ENCODE data around the gene PDE2A. TPM values are rescaled to one million over a fixed set of nuclear protein-coding genes. Genes with fewer than 3 reads are reported as not detected.
"Not testable (repeated sequence)": the region's sequence is repeated elsewhere in the genome, so short reads cannot be mapped to it uniquely, and the experiment has no call there.

Gene PDE2A
- total RNA-seq, 1 donor from 2014 or later = 65.9 TPM

DNA sequence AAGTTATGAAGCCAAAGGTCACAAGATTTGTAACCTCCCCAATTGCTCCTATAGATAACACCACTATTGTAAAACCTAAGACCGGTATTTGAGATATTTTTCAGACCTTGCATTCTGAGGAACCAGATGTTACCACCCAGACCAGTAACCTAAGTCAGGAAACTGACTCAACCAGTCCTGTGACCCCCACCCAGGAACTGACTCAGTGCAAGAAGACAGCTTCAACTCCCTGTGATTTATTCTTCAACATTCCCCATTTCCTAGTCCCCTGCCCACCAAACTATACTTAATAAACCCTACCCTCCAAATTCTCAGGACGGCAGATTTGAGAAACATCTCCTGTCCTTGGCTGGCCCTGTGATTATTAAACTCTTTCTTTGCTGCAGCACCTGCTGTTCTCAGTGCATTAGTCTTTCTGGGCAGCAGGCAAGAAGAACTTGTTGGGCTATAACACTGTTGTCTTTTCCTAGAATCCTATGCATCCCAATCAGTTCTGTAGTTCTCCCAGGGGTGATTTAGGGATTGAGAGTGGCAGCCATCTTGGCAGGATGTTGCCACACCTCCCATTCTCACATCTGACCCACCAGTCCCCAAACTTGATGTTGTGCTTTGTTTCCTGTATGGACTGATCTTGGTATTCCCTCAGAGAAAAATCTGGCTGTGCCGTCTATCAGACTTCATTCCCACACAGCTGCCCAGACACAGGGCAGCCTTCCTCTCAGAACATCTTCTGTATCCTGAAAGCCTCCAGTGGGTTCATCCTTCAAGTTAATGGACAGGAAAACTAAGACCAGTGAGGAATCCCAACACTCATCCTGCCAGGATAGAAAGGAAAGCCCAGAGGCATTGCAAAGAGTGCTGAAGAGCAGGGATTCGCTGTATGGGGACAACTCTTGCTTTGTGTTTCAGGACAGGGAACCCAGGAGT is 104.0 kb downstream of the PDE2A start:
- H3K27me3 Mint-ChIP-seq (ENCODE audit: unreplicated experiment) = peaks cover 5% of the 10 kb centered on the region
- peak overlapping the region; percentile 49 for H3K27ac Mint-ChIP-seq (ENCODE audit: unreplicated experiment)
- H3K4me1 Mint-ChIP-seq (ENCODE audit: unreplicated experiment) = peaks cover 39% of the 10 kb centered on the region
- DNase-seq (ENCODE audit: low spot score) = no peak
- H3K4me3 Mint-ChIP-seq (ENCODE audit: unreplicated experiment) = peak overlapping the region; percentile 7
- no peaks in the 10 kb centered on the region for H3K9me3 Mint-ChIP-seq (ENCODE audit: unreplicated experiment)
- TF ChIP-seq, protein P1, sequence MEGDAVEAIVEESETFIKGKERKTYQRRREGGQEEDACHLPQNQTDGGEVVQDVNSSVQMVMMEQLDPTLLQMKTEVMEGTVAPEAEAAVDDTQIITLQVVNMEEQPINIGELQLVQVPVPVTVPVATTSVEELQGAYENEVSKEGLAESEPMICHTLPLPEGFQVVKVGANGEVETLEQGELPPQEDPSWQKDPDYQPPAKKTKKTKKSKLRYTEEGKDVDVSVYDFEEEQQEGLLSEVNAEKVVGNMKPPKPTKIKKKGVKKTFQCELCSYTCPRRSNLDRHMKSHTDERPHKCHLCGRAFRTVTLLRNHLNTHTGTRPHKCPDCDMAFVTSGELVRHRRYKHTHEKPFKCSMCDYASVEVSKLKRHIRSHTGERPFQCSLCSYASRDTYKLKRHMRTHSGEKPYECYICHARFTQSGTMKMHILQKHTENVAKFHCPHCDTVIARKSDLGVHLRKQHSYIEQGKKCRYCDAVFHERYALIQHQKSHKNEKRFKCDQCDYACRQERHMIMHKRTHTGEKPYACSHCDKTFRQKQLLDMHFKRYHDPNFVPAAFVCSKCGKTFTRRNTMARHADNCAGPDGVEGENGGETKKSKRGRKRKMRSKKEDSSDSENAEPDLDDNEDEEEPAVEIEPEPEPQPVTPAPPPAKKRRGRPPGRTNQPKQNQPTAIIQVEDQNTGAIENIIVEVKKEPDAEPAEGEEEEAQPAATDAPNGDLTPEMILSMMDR (IDR thresholded peaks at IDR 0.05; ENCODE audit: unreplicated experiment) = no peak
- H3K36me3 Mint-ChIP-seq (ENCODE audit: low read depth, unreplicated experiment) = no peaks in the 10 kb centered on the region

DNA sequence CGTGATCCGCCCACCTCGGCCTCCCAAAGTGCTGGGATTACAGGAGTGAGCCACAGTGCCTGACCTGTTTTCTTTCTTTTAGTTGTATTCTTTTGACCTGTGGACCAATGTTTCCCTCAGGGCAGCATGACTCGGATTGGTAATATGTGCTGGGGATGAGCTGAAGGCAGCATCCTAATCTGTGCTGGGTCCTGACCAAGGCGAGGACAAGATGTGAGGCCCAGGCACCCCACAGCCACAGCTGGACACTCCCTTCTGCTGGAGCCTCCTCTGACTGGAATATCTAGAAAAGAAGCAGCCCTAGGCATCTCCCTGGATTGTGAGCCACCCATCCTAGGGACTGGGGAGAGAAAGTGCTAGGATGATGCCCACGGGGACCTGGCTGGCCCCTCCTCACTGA is 105.4 kb downstream of the PDE2A start:
- TF ChIP-seq, protein P1 (IDR thresholded peaks at IDR 0.05; ENCODE audit: unreplicated experiment) = no peak
- Mint-ChIP-seq H3K36me3 (ENCODE audit: low read depth, unreplicated experiment) (no peaks in the 10 kb centered on the region), H3K4me3 (ENCODE audit: unreplicated experiment) (no peak overlapping the region), H3K27me3 (ENCODE audit: unreplicated experiment) (peaks cover 5% of the 10 kb centered on the region), H3K27ac (ENCODE audit: unreplicated experiment) (no peak overlapping the region), H3K4me1 (ENCODE audit: unreplicated experiment) (peaks cover 32% of the 10 kb centered on the region), H3K9me3 (ENCODE audit: unreplicated experiment) (no peaks in the 10 kb centered on the region)
- no peak for DNase-seq (ENCODE audit: low spot score)

DNA sequence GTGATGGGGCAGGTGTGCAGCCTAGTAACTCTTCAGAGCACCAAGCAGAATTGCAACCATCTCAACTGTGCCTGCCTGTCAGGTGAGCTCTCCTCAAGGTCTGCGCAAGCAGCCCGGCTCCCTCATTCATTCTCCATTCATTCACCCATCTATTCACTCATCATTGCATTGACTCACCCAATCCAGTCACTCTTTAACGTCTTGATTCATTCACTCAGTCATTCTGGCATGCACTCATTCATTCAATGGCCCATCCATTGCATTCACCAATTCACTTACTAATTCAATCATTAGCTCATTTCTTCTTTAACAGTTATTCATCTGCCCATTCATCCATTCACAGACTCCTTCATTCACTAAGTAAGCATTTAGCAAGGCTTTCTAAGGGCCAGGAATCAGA is 111.8 kb downstream of the PDE2A start:
- Mint-ChIP-seq H3K9me3 (ENCODE audit: unreplicated experiment) (no peaks in the 10 kb centered on the region), H3K4me1 (ENCODE audit: unreplicated experiment) (no peaks in the 10 kb centered on the region), H3K27me3 (ENCODE audit: unreplicated experiment) (no peaks in the 10 kb centered on the region), H3K4me3 (ENCODE audit: unreplicated experiment) (no peak overlapping the region), H3K36me3 (ENCODE audit: low read depth, unreplicated experiment) (no peaks in the 10 kb centered on the region), H3K27ac (ENCODE audit: unreplicated experiment) (no peak overlapping the region)
- DNase-seq (ENCODE audit: low spot score) = no peak
- TF ChIP-seq, protein P1 (IDR thresholded peaks at IDR 0.05; ENCODE audit: unreplicated experiment) = no peak

- TF ChIP-seq, protein P1 (IDR thresholded peaks at IDR 0.05; ENCODE audit: unreplicated experiment) = no peak
- Mint-ChIP-seq H3K27me3 (ENCODE audit: unreplicated experiment) (no peaks in the 10 kb centered on the region), H3K4me1 (ENCODE audit: unreplicated experiment) (no peaks in the 10 kb centered on the region), H3K4me3 (ENCODE audit: unreplicated experiment) (no peak overlapping the region), H3K36me3 (ENCODE audit: low read depth, unreplicated experiment) (no peaks in the 10 kb centered on the region), H3K9me3 (ENCODE audit: unreplicated experiment) (no peaks in the 10 kb centered on the region), H3K27ac (ENCODE audit: unreplicated experiment) (no peak overlapping the region)
- DNase-seq (ENCODE audit: low spot score) = no peak
Measured at GRCh38 chr11:72561856-72562255, 112.4 kb downstream of the PDE2A start.

DNA sequence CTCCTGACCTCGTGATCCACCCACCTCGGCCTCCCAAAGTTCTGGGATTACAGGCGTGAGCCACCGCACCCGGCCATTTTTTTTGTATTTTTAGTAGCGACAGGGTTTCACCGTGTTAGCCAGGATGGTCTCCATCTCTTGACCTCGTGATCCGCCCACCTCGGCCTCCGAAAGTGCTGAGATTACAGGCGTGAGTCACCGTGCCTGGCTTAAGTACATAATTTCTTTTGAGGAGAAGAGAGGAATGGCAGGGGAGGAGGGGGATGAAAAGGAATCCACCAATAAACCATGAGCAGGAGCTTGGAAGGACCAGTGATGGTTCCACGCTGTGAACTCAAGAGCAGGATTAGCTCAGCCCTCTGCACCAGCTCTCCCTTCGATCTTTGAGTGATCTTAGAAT is 113.4 kb downstream of the PDE2A start:
- H3K36me3 Mint-ChIP-seq (ENCODE audit: low read depth, unreplicated experiment); H3K9me3 Mint-ChIP-seq (ENCODE audit: unreplicated experiment); H3K4me1 Mint-ChIP-seq (ENCODE audit: unreplicated experiment); H3K27ac Mint-ChIP-seq (ENCODE audit: unreplicated experiment); DNase-seq (ENCODE audit: low spot score); H3K4me3 Mint-ChIP-seq (ENCODE audit: unreplicated experiment); H3K27me3 Mint-ChIP-seq (ENCODE audit: unreplicated experiment): not testable (repeated sequence)
